Measurements from ENCODE around the gene HPGDS. TPM values are rescaled to one million over a fixed set of nuclear protein-coding genes. Genes with fewer than 3 reads are reported as not detected.

Gene HPGDS
- total RNA-seq, 4 donors from 2014 or later, result 3.2 to 8.5 (median 3.6) TPM; not detected in 1

DNA sequence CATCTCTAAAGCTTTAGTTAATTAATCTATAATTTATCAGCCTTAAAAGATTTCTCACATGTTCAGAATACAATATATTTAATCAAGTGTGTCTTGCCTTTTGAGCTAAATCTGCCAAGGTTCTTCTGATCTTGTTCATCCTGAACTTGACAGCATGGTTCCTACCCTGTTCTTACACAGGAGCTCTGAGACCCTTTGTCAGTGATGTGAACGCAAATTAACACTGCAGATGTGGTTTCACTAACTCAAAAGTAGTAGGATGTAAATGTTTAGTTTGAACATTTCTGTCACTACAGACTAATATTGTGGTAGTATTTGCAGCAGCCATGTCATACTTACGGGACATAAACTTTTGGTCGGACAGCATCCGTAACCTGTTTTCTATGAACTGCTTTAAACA, 75.6 kb downstream of the HPGDS start:
- no peak for DNase-seq
- TF ChIP-seq POLR2A (IDR thresholded peaks at IDR 0.05), result no peak
- TF ChIP-seq, protein P1, sequence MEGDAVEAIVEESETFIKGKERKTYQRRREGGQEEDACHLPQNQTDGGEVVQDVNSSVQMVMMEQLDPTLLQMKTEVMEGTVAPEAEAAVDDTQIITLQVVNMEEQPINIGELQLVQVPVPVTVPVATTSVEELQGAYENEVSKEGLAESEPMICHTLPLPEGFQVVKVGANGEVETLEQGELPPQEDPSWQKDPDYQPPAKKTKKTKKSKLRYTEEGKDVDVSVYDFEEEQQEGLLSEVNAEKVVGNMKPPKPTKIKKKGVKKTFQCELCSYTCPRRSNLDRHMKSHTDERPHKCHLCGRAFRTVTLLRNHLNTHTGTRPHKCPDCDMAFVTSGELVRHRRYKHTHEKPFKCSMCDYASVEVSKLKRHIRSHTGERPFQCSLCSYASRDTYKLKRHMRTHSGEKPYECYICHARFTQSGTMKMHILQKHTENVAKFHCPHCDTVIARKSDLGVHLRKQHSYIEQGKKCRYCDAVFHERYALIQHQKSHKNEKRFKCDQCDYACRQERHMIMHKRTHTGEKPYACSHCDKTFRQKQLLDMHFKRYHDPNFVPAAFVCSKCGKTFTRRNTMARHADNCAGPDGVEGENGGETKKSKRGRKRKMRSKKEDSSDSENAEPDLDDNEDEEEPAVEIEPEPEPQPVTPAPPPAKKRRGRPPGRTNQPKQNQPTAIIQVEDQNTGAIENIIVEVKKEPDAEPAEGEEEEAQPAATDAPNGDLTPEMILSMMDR (IDR thresholded peaks at IDR 0.05), result no peak
- H3K27ac ChIP-seq, result no peak overlapping the region
- peaks cover 0 to 2% of the 10 kb centered on the region in 2 donors for H3K36me3 ChIP-seq
- H3K4me1 ChIP-seq, result no peaks in the 10 kb centered on the region
- H3K9me3 ChIP-seq, result no peaks in the 10 kb centered on the region
- H3K4me3 ChIP-seq, result no peak overlapping the region
- intact Hi-C loops (cut with DNase I; ENCODE audit: low total_unique reads), result no loop called here
- H3K27me3 ChIP-seq, result no peaks in the 10 kb centered on the region

GRCh38 chr4:94262163-94263016, 80.2 kb downstream of the HPGDS start:
- no peak overlapping the region for H3K27ac ChIP-seq
- H3K36me3 ChIP-seq, result peaks cover 0 to 2% of the 10 kb centered on the region in 2 donors
- intact Hi-C loops (cut with DNase I; ENCODE audit: low total_unique reads), result no loop called here
- no peaks in the 10 kb centered on the region for H3K27me3 ChIP-seq
- no peaks in the 10 kb centered on the region for H3K9me3 ChIP-seq
- no peak for DNase-seq
- no peaks in the 10 kb centered on the region for H3K4me1 ChIP-seq
- TF ChIP-seq POLR2A (IDR thresholded peaks at IDR 0.05), result no peak
- TF ChIP-seq, protein P1 (IDR thresholded peaks at IDR 0.05), result no peak
- no peak overlapping the region for H3K4me3 ChIP-seq

GRCh38 chr4:94256828-94257227, 85.8 kb downstream of the HPGDS start:
- Histone ChIP-seq H3K27me3 (no peaks in the 10 kb centered on the region), H3K4me3 (no peak overlapping the region), H3K4me1 (no peaks in the 10 kb centered on the region), H3K27ac (no peak overlapping the region), H3K36me3 (no peaks in the 10 kb centered on the region), H3K9me3 (no peaks in the 10 kb centered on the region)
- TF ChIP-seq, protein P1 (IDR thresholded peaks at IDR 0.05), result no peak
- no peak for TF ChIP-seq POLR2A (IDR thresholded peaks at IDR 0.05)
- intact Hi-C loops (cut with DNase I; ENCODE audit: low total_unique reads), result no loop called here
- no peak for DNase-seq

- Histone ChIP-seq H3K27me3 (no peaks in the 10 kb centered on the region), H3K36me3 (no peaks in the 10 kb centered on the region), H3K27ac (no peak overlapping the region), H3K4me1 (no peaks in the 10 kb centered on the region), H3K4me3 (no peak overlapping the region), H3K9me3 (no peaks in the 10 kb centered on the region)
- TF ChIP-seq, protein P1 (IDR thresholded peaks at IDR 0.05), result no peak
- no peak for TF ChIP-seq POLR2A (IDR thresholded peaks at IDR 0.05)
- intact Hi-C loops (cut with DNase I; ENCODE audit: low total_unique reads), result no loop called here
- DNase-seq, result no peak
Observed at GRCh38 chr4:94256144-94256783, 86.4 kb downstream of the HPGDS start.

GRCh38 chr4:94253036-94253435, 89.6 kb downstream of the HPGDS start:
- Histone ChIP-seq H3K27me3 (no peaks in the 10 kb centered on the region), H3K4me1 (no peaks in the 10 kb centered on the region), H3K27ac (no peak overlapping the region), H3K4me3 (no peak overlapping the region), H3K9me3 (no peaks in the 10 kb centered on the region), H3K36me3 (no peaks in the 10 kb centered on the region)
- no peak for DNase-seq
- intact Hi-C loops (cut with DNase I; ENCODE audit: low total_unique reads), result no loop called here
- TF ChIP-seq, protein P1 (IDR thresholded peaks at IDR 0.05), result no peak
- TF ChIP-seq POLR2A (IDR thresholded peaks at IDR 0.05), result no peak
